Testis (tissue), 3 donors: Measurements from ENCODE around the gene PSD4. TPM values are rescaled to one million over a fixed set of nuclear protein-coding genes. Genes with fewer than 3 reads are reported as not detected.
A peak's percentile ranks its signal among the peaks of the same experiment; 100 is the strongest.

Source experiments
- DNase-seq: peaks from one replicate; pipeline ENCODE4 v3.0.0-alpha.2; 2019
- H3K27ac ChIP-seq, 2 donors: fragments of 200-600 bp; sonication (generic); one replicate each; pipeline ENCODE4 v1.5.1; 2019
- H3K27me3 ChIP-seq: fragments of 200-600 bp; sonication (generic); one replicate; pipeline ENCODE4 v1.5.1; 2019
- H3K36me3 ChIP-seq: fragments of 200-600 bp; sonication (generic); one replicate; pipeline ENCODE4 v1.5.1; 2017; ENCODE audit warnings: low read depth; ENCODE audit errors: missing control alignments
- H3K4me1 ChIP-seq: fragments of 200-600 bp; sonication (generic); one replicate; pipeline ENCODE4 v1.5.1; 2019
- H3K4me3 ChIP-seq, 2 donors: fragments of 200-600 bp; sonication (generic); one replicate each; pipeline ENCODE4 v1.5.1; 2017 to 2019
- H3K9me3 ChIP-seq: fragments of 200-600 bp; sonication (generic); one replicate; pipeline ENCODE4 v1.5.1; 2017
- POLR2A ChIP-seq: fragments of 450-650 bp; IDR thresholded peaks from one replicate; pipeline ENCODE4 v1.6.1; 2017; ENCODE audit warnings: antibody characterized with exemption, mild to moderate bottlenecking, moderate library complexity
- WGBS, 2 donors: methylation state at CpG; one replicate each; pipeline ENCODE4 v1.1.5; 2018; 5-methylcytosine and 5-hydroxymethylcytosine counted together
- intact Hi-C: fragments of 100-400 bp; cut with DNase I; formaldehyde crosslinking; loops from one replicate; pipeline ENCODE4 v1.15.1; 2023; ENCODE audit warnings: low total_unique reads
- polyA plus RNA-seq: library from polyadenylated mRNA; stranded (reverse); fragments of 350-450 nt; fragmentation: Illumina TruSeq; extraction: RNeasy Lipid Tissue Mini Kit (QIAGEN cat#74804); gene quantifications from one replicate; pipeline ENCODE4 v1.2.3, GENCODE V29; 2014; ENCODE audit warnings: low read depth, low replicate concordance; ENCODE audit not compliant: insufficient read depth
- total RNA-seq, 2 donors: library from RNA; depleted of rRNA; stranded (reverse); fragments of >200 nt; gene quantifications; one replicate each; pipeline ENCODE4 v1.2.3, GENCODE V29; 2016
- TF ChIP-seq, protein P1 (sequence below), 3 experiments: fragments of 450-650 bp in 2 of 3; fragments of 200-600 bp in 1 of 3; sonication (generic) in 1 of 3; IDR thresholded peaks; one replicate each; pipeline ENCODE4 v1.5.1; 2016 to 2019; ENCODE audit warnings: antibody characterized with exemption in 3 of 3, mild to moderate bottlenecking in 2 of 3, moderate library complexity in 1 of 3

Gene PSD4
- total and polyA plus RNA-seq, 3 donors from 2014 or later, result 18.7 to 35.9 (median 22.8) TPM

DNA sequence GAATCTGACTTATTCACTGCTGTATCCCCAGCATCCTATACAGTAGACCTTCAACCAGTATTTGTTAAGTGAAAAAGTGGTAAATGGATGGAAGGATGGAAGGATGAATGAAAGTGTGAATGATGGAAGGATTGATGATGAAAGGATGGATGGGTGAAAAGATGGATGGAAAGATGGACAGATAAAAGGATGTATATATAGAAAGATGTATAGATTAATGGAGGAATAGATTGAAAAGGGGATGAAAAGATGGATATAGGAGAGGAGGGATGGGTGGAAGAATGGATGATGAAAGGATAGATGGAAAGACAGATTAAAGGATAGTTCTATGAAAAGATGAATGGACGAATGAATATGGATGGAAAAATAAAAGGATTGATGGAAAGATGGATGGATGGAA lies 50.0 kb downstream of the PSD4 start:
- WGBS, 2 donors, result 84 to 100% methylated on average over 1 of the region's 1 CpG
- H3K27me3 ChIP-seq, result no peaks in the 10 kb centered on the region
- H3K4me1 ChIP-seq, result peaks cover 7% of the 10 kb centered on the region
- no peak overlapping the region for H3K27ac ChIP-seq
- H3K9me3 ChIP-seq, result no peaks in the 10 kb centered on the region
- H3K36me3 ChIP-seq, result no peaks in the 10 kb centered on the region
- no peak overlapping the region for H3K4me3 ChIP-seq
- TF ChIP-seq POLR2A, result no peak
- TF ChIP-seq, protein P1, sequence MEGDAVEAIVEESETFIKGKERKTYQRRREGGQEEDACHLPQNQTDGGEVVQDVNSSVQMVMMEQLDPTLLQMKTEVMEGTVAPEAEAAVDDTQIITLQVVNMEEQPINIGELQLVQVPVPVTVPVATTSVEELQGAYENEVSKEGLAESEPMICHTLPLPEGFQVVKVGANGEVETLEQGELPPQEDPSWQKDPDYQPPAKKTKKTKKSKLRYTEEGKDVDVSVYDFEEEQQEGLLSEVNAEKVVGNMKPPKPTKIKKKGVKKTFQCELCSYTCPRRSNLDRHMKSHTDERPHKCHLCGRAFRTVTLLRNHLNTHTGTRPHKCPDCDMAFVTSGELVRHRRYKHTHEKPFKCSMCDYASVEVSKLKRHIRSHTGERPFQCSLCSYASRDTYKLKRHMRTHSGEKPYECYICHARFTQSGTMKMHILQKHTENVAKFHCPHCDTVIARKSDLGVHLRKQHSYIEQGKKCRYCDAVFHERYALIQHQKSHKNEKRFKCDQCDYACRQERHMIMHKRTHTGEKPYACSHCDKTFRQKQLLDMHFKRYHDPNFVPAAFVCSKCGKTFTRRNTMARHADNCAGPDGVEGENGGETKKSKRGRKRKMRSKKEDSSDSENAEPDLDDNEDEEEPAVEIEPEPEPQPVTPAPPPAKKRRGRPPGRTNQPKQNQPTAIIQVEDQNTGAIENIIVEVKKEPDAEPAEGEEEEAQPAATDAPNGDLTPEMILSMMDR (IDR thresholded peaks at IDR 0.05), result no peak
- no peak for DNase-seq
- intact Hi-C loops, result no loop called here

DNA sequence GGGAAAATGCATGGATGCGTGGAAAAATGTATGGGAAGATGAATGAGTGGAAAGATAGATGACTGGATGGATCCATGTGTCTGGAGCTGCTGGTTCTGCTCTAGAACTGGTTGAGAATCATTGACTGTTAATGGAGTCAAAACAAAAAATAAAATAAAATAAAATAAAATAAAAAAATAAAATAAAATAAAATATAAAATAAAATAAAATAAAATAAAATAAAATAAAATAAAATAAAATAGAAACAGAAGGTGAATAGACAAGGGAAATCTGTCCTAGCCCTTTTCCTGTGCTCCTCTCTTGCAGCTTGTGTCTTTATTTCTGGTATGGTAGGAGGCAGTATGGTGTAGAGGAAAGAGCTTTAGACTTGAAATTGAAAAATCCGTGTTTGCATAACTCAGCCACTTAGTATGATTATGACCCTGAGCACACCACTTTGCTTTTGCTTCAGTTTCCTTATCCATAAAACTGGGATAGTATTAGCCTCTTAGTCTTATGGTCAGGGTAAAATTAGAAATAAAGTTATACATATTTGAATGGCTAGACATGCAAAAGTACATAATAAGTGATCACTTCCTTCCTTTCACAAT lies 51.0 kb downstream of the PSD4 start:
- WGBS, 2 donors, result 74 to 77% methylated on average over 2 of the region's 2 CpGs
- H3K27ac ChIP-seq, result no peak overlapping the region
- no peak for TF ChIP-seq POLR2A
- TF ChIP-seq, protein P1 (IDR thresholded peaks at IDR 0.05), result no peak

DNA sequence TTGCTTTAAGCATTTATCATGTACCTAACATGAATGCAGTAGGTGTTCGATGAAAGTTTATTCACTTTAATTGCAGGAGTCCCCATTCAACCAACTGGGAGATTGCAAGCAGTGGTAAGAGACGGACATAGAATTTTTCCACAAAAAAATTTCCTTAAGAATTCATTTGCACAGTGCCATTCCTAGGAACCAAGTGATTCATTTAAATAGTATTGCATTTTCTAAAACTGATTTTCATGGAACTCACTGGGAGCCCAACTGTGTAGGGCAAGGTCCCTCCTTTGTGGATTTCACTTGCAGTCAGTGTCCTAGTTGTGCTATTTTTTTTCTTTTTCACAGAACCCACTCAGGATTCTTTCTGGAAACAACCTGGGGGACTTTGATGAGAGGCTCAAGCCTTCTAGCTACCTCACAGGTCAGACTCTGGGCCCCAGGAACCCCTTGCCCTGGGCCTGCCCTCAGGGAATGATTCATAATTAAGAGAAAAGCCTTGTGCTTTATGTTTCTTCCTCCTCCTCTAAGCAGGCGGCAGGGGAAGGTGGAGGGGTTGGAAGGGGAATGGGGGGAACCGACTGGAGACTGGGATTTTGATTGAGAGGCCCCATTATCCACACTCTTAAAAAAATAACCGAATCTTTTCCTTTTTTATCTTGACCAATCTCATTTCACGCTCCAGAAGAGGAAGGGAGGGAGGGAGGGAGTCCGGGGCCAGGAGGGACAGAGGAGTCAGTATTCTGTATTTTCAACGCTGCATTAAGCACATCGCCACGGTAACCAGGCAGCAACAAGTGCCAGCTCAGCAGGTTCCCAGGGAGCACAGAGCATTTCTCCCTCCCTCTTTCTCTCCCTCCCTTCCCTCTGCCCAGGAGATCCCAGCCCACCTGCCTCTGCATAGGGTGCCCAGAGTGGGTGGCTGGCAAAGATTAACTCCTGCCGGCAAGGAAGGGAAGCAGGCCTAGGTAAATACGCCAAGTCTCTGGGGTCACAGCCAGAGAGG lies 51.8 kb downstream of the PSD4 start:
- no peaks in the 10 kb centered on the region for H3K36me3 ChIP-seq
- TF ChIP-seq, protein P1 (IDR thresholded peaks at IDR 0.05), result no peak
- TF ChIP-seq POLR2A, result no peak
- intact Hi-C loops, result no loop called here
- no peak overlapping the region for H3K27ac ChIP-seq
- no peaks in the 10 kb centered on the region for H3K4me1 ChIP-seq
- H3K9me3 ChIP-seq, result no peaks in the 10 kb centered on the region
- H3K27me3 ChIP-seq, result no peaks in the 10 kb centered on the region
- no peak overlapping the region for H3K4me3 ChIP-seq
- peak; percentile 39 for DNase-seq
- 58 to 66% methylated on average over 11 to 12 of the region's 12 CpGs for WGBS, 2 donors

More for the DNA sequence above, 51.0 kb downstream of the PSD4 start:
- intact Hi-C loops, result no loop called here
- no peak for DNase-seq
- H3K4me1 ChIP-seq, result no peaks in the 10 kb centered on the region
- no peaks in the 10 kb centered on the region for H3K9me3 ChIP-seq
- no peaks in the 10 kb centered on the region for H3K36me3 ChIP-seq
- H3K4me3 ChIP-seq, result no peak overlapping the region
- H3K27me3 ChIP-seq, result no peaks in the 10 kb centered on the region

DNA sequence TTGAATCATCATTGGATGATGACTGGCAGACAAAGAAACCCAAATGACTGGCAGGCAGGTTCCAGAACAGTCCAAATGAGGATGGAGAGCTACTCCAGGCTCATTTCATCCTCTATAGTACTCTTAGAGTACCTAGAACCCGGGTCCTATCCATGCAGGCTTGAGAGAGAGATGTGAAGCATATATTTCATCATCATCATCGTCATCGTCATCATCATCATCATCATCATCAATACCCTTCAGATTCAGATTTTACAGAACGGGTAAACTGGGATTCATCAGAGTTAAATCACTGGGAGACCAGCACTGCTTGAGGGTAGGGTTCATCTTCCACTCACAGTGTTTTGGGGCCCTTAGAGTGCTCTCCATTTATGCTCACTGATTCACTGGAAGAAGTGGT lies 52.7 kb downstream of the PSD4 start:
- H3K27ac ChIP-seq, result no peak overlapping the region
- 65 to 84% methylated on average over 4 of the region's 4 CpGs for WGBS, 2 donors
- intact Hi-C loops, result no loop called here
- H3K27me3 ChIP-seq, result no peaks in the 10 kb centered on the region
- H3K4me3 ChIP-seq, result no peak overlapping the region
- no peak for DNase-seq
- TF ChIP-seq, protein P1 (IDR thresholded peaks at IDR 0.05), result no peak
- TF ChIP-seq POLR2A, result no peak
- H3K4me1 ChIP-seq, result no peaks in the 10 kb centered on the region
- no peaks in the 10 kb centered on the region for H3K9me3 ChIP-seq
- H3K36me3 ChIP-seq, result no peaks in the 10 kb centered on the region
